CD4-positive, alpha-beta T cell treated with Interleukin-15 for 4 hours (primary cell): Measurements from ENCODE around the gene KCNK15.
"Not testable (repeated sequence)": the region's sequence is repeated elsewhere in the genome, so short reads cannot be mapped to it uniquely, and the experiment has no call there.

Source experiments
- DNase-seq: peaks from one replicate; pipeline ENCODE4 v3.0.0-alpha.2; 2020; ENCODE audit warnings: low spot score

Gene KCNK15

GRCh38 chr20:44759595-44759994, 13.9 kb downstream of the KCNK15 start:
- DNase-seq, result no peak

- no peak for DNase-seq
Observed at GRCh38 chr20:44761423-44761822, 15.8 kb downstream of the KCNK15 start.

- DNase-seq, result no peak
Observed at GRCh38 chr20:44762466-44763140, 16.9 kb downstream of the KCNK15 start.

GRCh38 chr20:44763798-44764197, 18.1 kb downstream of the KCNK15 start:
- DNase-seq, result not testable (repeated sequence)

- no peak for DNase-seq
Observed at GRCh38 chr20:44765091-44765490, 19.4 kb downstream of the KCNK15 start.

GRCh38 chr20:44765701-44766347, 20.2 kb downstream of the KCNK15 start:
- DNase-seq, result no peak

- no peak for DNase-seq
Observed at GRCh38 chr20:44768256-44768655, 22.6 kb downstream of the KCNK15 start.

GRCh38 chr20:44768854-44769480, 23.3 kb downstream of the KCNK15 start:
- no peak for DNase-seq

GRCh38 chr20:44769481-44769863, 23.8 kb downstream of the KCNK15 start:
- no peak for DNase-seq

GRCh38 chr20:44770484-44771171, 25.0 kb downstream of the KCNK15 start:
- no peak for DNase-seq

GRCh38 chr20:44771172-44771535, 25.5 kb downstream of the KCNK15 start:
- DNase-seq, result no peak

GRCh38 chr20:44772636-44773035, 27.0 kb downstream of the KCNK15 start:
- no peak for DNase-seq

GRCh38 chr20:44773070-44773829, 27.6 kb downstream of the KCNK15 start:
- DNase-seq, result no peak

GRCh38 chr20:44776980-44777379, 31.3 kb downstream of the KCNK15 start:
- no peak for DNase-seq

- DNase-seq, result peak; percentile 3
Observed at GRCh38 chr20:44780226-44780625, 34.6 kb downstream of the KCNK15 start.

GRCh38 chr20:44781118-44781517, 35.5 kb downstream of the KCNK15 start:
- DNase-seq, result no peak

GRCh38 chr20:44781791-44782190, 36.1 kb downstream of the KCNK15 start:
- DNase-seq, result no peak

GRCh38 chr20:44784688-44785087, 39.0 kb downstream of the KCNK15 start:
- no peak for DNase-seq

GRCh38 chr20:44785768-44786167, 40.1 kb downstream of the KCNK15 start:
- no peak for DNase-seq

- no peak for DNase-seq
Observed at GRCh38 chr20:44787299-44787698, 41.6 kb downstream of the KCNK15 start.

- DNase-seq, result no peak
Observed at GRCh38 chr20:44788706-44789456, 43.2 kb downstream of the KCNK15 start.
